ENCODE data around the gene RASSF3.

- no peak for TF ChIP-seq CTCF (IDR thresholded peaks at IDR 0.05; ENCODE audit: insufficient read depth, low read length)
- no peak for TF ChIP-seq REST (IDR thresholded peaks at IDR 0.05; ENCODE audit: insufficient replicate concordance, low read depth)
- TF ChIP-seq GABPA (IDR thresholded peaks at IDR 0.05; ENCODE audit: low read depth), result no peak
Measured at GRCh38 chr12:64685050-64685449, 74.8 kb downstream of the RASSF3 start.

Measured in HL-60 (cell line).